Measurements from ENCODE around the gene LRMDA.

DNA sequence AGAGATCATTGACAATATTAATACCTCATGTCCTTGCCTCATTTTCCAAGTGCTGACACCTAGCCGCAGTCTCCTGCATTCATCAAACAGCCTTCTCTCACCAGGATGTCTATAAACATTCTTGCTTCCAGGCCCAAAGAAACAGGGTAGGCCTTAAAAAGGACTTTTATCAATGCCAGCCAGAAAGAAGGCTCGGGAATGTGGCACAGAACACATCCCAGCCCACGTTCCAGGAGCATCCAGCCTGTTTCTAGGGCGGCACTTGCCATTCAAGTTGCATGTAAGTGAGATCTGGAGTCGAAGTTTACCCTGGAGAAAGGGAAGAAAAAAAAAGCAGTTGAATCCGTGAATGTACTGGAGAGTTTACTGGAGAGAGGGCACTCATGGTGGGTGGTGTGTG lies 1123.1 kb downstream of the LRMDA start:
- TF ChIP-seq, protein P1, sequence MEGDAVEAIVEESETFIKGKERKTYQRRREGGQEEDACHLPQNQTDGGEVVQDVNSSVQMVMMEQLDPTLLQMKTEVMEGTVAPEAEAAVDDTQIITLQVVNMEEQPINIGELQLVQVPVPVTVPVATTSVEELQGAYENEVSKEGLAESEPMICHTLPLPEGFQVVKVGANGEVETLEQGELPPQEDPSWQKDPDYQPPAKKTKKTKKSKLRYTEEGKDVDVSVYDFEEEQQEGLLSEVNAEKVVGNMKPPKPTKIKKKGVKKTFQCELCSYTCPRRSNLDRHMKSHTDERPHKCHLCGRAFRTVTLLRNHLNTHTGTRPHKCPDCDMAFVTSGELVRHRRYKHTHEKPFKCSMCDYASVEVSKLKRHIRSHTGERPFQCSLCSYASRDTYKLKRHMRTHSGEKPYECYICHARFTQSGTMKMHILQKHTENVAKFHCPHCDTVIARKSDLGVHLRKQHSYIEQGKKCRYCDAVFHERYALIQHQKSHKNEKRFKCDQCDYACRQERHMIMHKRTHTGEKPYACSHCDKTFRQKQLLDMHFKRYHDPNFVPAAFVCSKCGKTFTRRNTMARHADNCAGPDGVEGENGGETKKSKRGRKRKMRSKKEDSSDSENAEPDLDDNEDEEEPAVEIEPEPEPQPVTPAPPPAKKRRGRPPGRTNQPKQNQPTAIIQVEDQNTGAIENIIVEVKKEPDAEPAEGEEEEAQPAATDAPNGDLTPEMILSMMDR (conservative IDR thresholded peaks at IDR 0.05; ENCODE audit: low read depth, low read length), result no peak
- TF ChIP-seq POLR2A (IDR thresholded peaks at IDR 0.05; ENCODE audit: low read depth, low read length), result no peak
- no peak for TF ChIP-seq RFX5 (IDR thresholded peaks at IDR 0.05; ENCODE audit: low read depth, low read length)
- TF ChIP-seq SMC3 (IDR thresholded peaks at IDR 0.05; ENCODE audit: low read depth, low read length), result no peak
- no peak for TF ChIP-seq MAZ (IDR thresholded peaks at IDR 0.05; ENCODE audit: borderline replicate concordance, low read depth, low read length)
- TF ChIP-seq, protein P2, sequence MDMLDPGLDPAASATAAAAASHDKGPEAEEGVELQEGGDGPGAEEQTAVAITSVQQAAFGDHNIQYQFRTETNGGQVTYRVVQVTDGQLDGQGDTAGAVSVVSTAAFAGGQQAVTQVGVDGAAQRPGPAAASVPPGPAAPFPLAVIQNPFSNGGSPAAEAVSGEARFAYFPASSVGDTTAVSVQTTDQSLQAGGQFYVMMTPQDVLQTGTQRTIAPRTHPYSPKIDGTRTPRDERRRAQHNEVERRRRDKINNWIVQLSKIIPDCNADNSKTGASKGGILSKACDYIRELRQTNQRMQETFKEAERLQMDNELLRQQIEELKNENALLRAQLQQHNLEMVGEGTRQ (IDR thresholded peaks at IDR 0.05; ENCODE audit: low read depth, low read length), result no peak
- TF ChIP-seq NFE2L2 (IDR thresholded peaks at IDR 0.05; ENCODE audit: low read depth, low read length), result no peak
- TF ChIP-seq RAD21 (IDR thresholded peaks at IDR 0.05; ENCODE audit: low read length), result no peak
- no peak for TF ChIP-seq RCOR1 (IDR thresholded peaks at IDR 0.05; ENCODE audit: insufficient replicate concordance, low read length)
- no peak for TF ChIP-seq BHLHE40 (IDR thresholded peaks at IDR 0.05; ENCODE audit: low read depth, low read length)
- no peak for TF ChIP-seq MAFK (IDR thresholded peaks at IDR 0.05; ENCODE audit: low read depth, low read length)
- TF ChIP-seq CHD1 (IDR thresholded peaks at IDR 0.05; ENCODE audit: low read depth, low read length), result no peak
- TF ChIP-seq, protein P3, sequence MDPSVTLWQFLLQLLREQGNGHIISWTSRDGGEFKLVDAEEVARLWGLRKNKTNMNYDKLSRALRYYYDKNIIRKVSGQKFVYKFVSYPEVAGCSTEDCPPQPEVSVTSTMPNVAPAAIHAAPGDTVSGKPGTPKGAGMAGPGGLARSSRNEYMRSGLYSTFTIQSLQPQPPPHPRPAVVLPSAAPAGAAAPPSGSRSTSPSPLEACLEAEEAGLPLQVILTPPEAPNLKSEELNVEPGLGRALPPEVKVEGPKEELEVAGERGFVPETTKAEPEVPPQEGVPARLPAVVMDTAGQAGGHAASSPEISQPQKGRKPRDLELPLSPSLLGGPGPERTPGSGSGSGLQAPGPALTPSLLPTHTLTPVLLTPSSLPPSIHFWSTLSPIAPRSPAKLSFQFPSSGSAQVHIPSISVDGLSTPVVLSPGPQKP (IDR thresholded peaks at IDR 0.05; ENCODE audit: borderline replicate concordance, low read depth, low read length), result no peak

All from IMR-90 (cell line).